HepG2 (cell line): ENCODE data around the gene CHCHD1. TPM values are rescaled to one million over a fixed set of nuclear protein-coding genes. Genes with fewer than 3 reads are reported as not detected.

Experiments used
- AKAP8 ChIP-seq: sonication (generic); formaldehyde crosslinking; IDR thresholded peaks from 2 replicates; pipeline ENCODE4 v1.5.1; 2020; ENCODE audit warnings: mild to moderate bottlenecking, missing genetic modification reagents
- CBFB ChIP-seq: sonication (generic); formaldehyde crosslinking; IDR thresholded peaks from 2 replicates; pipeline ENCODE4 v1.4.0; 2020; ENCODE audit warnings: missing genetic modification reagents
- CEBPZ ChIP-seq: IDR thresholded peaks from 2 replicates; pipeline ENCODE4 v1.6.1; 2012; ENCODE audit warnings: low read length, improper control_type of control experiment
- CREM ChIP-seq, 2 experiments: sonication (generic) in 1 of 2; formaldehyde crosslinking in 1 of 2; IDR thresholded peaks; 2 replicates each; pipeline versions ENCODE4 v1.4.0 to v1.6.1; 2016 to 2020; ENCODE audit warnings: antibody characterized with exemption in 1 of 2, mild to moderate bottlenecking in 1 of 2, missing genetic modification reagents in 1 of 2
- FOXA1 ChIP-seq, 2 experiments: fragments of 450-650 bp in 1 of 2; sonication (generic) in 1 of 2; formaldehyde crosslinking in 1 of 2; IDR thresholded peaks; 2 replicates each; pipeline versions ENCODE4 v1.4.0 to v1.6.1; 2016 to 2020; ENCODE audit warnings: missing genetic modification reagents in 1 of 2
- GTF3A ChIP-seq: sonication (generic); formaldehyde crosslinking; conservative IDR thresholded peaks from 2 replicates; pipeline ENCODE4 v1.4.0; 2020; ENCODE audit warnings: mild to moderate bottlenecking, missing genetic modification reagents
- GZF1 ChIP-seq: sonication (generic); formaldehyde crosslinking; IDR thresholded peaks from 2 replicates; pipeline ENCODE4 v1.5.1; 2020; ENCODE audit warnings: mild to moderate bottlenecking, missing genetic modification reagents
- IRF2 ChIP-seq: IDR thresholded peaks from 2 replicates; pipeline ENCODE4 v1.6.1; 2018; ENCODE audit warnings: missing genetic modification reagents, missing compliant biosample characterization
- JUN ChIP-seq: sonication (generic); formaldehyde crosslinking; IDR thresholded peaks from 2 replicates; pipeline ENCODE4 v1.4.0; 2020; ENCODE audit warnings: mild to moderate bottlenecking, missing genetic modification reagents
- KDM2A ChIP-seq: sonication (generic); formaldehyde crosslinking; IDR thresholded peaks from 2 replicates; pipeline ENCODE4 v1.4.0; 2020; ENCODE audit warnings: low read depth, missing genetic modification reagents, borderline replicate concordance
- MLXIP ChIP-seq: sonication (generic); formaldehyde crosslinking; IDR thresholded peaks from 2 replicates; pipeline ENCODE4 v1.9.0; 2021; ENCODE audit warnings: missing genetic modification reagents, borderline replicate concordance
- MTF2 ChIP-seq: sonication (generic); formaldehyde crosslinking; IDR thresholded peaks from 2 replicates; pipeline ENCODE4 v1.5.0; 2020; ENCODE audit warnings: missing genetic modification reagents, borderline replicate concordance
- MXD4 ChIP-seq: IDR thresholded peaks from 2 replicates; pipeline ENCODE4 v1.6.1; 2016; ENCODE audit warnings: mild to moderate bottlenecking, missing biosample characterization, missing genetic modification reagents
- NCOA5 ChIP-seq: sonication (generic); formaldehyde crosslinking; IDR thresholded peaks from 2 replicates; pipeline ENCODE4 v1.4.0; 2020; ENCODE audit warnings: missing genetic modification reagents
- NFIC ChIP-seq: IDR thresholded peaks from 2 replicates; pipeline ENCODE4 v1.6.1; 2012; ENCODE audit warnings: mild to moderate bottlenecking, low read length, inconsistent platforms
- RCOR2 ChIP-seq: IDR thresholded peaks from 2 replicates; pipeline ENCODE4 v1.6.1; 2016; ENCODE audit warnings: missing biosample characterization, missing genetic modification reagents
- ZMAT5 ChIP-seq: sonication (generic); formaldehyde crosslinking; IDR thresholded peaks from 2 replicates; pipeline ENCODE4 v1.5.0; 2020; ENCODE audit warnings: mild to moderate bottlenecking, low read depth, missing genetic modification reagents, borderline replicate concordance
- ZMYM3 ChIP-seq: sonication (generic); formaldehyde crosslinking; IDR thresholded peaks from 2 replicates; pipeline ENCODE4 v1.5.1; 2020; ENCODE audit warnings: mild to moderate bottlenecking, missing genetic modification reagents
- ZMYM4 ChIP-seq: sonication (generic); formaldehyde crosslinking; IDR thresholded peaks from 2 replicates; pipeline ENCODE4 v1.8.1; 2023; ENCODE audit warnings: mild to moderate bottlenecking, missing genetic modification reagents
- ZNF101 ChIP-seq: sonication (generic); formaldehyde crosslinking; IDR thresholded peaks from 2 replicates; pipeline ENCODE4 v1.4.0; 2020; ENCODE audit warnings: mild to moderate bottlenecking, low read depth, missing genetic modification reagents, borderline replicate concordance
- ZNF260 ChIP-seq: sonication (generic); formaldehyde crosslinking; IDR thresholded peaks from 2 replicates; pipeline ENCODE4 v1.4.0; 2020; ENCODE audit warnings: missing genetic modification reagents, low read depth, mild to moderate bottlenecking, borderline replicate concordance
- ZNF274 ChIP-seq: sonication (generic); formaldehyde crosslinking; IDR thresholded peaks from 2 replicates; pipeline ENCODE4 v1.5.1; 2020; ENCODE audit warnings: mild to moderate bottlenecking, missing genetic modification reagents
- ZNF546 ChIP-seq: sonication (generic); formaldehyde crosslinking; conservative IDR thresholded peaks from 2 replicates; pipeline ENCODE4 v1.8.1; 2023; ENCODE audit warnings: mild to moderate bottlenecking, missing genetic modification reagents
- ZNF564 ChIP-seq: sonication (generic); formaldehyde crosslinking; IDR thresholded peaks from 2 replicates; pipeline ENCODE4 v1.8.1; 2023; ENCODE audit warnings: mild to moderate bottlenecking, missing genetic modification reagents
- ZNF605 ChIP-seq: sonication (generic); formaldehyde crosslinking; IDR thresholded peaks from 2 replicates; pipeline ENCODE4 v1.8.0; 2022; ENCODE audit warnings: mild to moderate bottlenecking, missing genetic modification reagents
- ZNF607 ChIP-seq: sonication (generic); formaldehyde crosslinking; IDR thresholded peaks from 2 replicates; pipeline ENCODE4 v1.5.1; 2020; ENCODE audit warnings: missing genetic modification reagents, mild to moderate bottlenecking, borderline replicate concordance
- ZNF713 ChIP-seq: sonication (generic); formaldehyde crosslinking; IDR thresholded peaks from 2 replicates; pipeline ENCODE4 v1.4.0; 2020; ENCODE audit warnings: mild to moderate bottlenecking, missing genetic modification reagents
- polyA plus RNA-seq, 8 experiments: library from polyadenylated mRNA; depleted of rRNA in 3 of 8; stranded (reverse) in 7 of 8; unstranded in 1 of 8; fragments of >200 nt; fragmentation: Illumina TruSeq in 4 of 8; extraction: Trizol in 4 of 8; gene quantifications; 2 replicates each; pipeline versions ENCODE4 v1.2.1 to v1.2.3, GENCODE V29; 2011 to 2016; ENCODE audit warnings: low read depth in 4 of 8, missing spikeins in 1 of 8, mixed read lengths in 1 of 8; ENCODE audit not compliant: insufficient read depth in 1 of 8
- total RNA-seq, 5 experiments: library from RNA; depleted of rRNA; stranded (reverse); fragments of >200 nt; fragmentation: Illumina TruSeq; extraction: Trizol; gene quantifications; 2 replicates each; pipeline ENCODE4 v1.2.3, GENCODE V29; 2016; ENCODE audit warnings: low read depth in 1 of 5

The CHCHD1 gene
- total and polyA plus RNA-seq, 2 of the 13 experiments (the other 11 are each of a cell fraction or from before 2014, with no cell fraction given): 36.9 to 71.2 TPM

GRCh38 chr10:73785211-73785720 lies 3.4 kb downstream of the CHCHD1 start, which contains the start of gene ZSWIM8 (continued):
- TF ChIP-seq MLXIP (no peak), ZMAT5 (CRISPR knock-in tag) (no peak), IRF2 (0 out of 2 replicates have a peak, but pooled peaks have one; percentile 23), GTF3A (CRISPR knock-in tag) (no peak), ZNF546 (no peak), AKAP8 (no peak), JUN (CRISPR knock-in tag) (no peak), ZNF607 (CRISPR knock-in tag) (no peak), ZNF274 (CRISPR knock-in tag) (no peak), CEBPZ (no peak), CBFB (no peak), MTF2 (CRISPR knock-in tag) (no peak), NFIC (no peak), ZNF564 (CRISPR knock-in tag) (no peak), GZF1 (no peak), ZMYM4 (CRISPR knock-in tag) (no peak), FOXA1 (IDR thresholded peaks at IDR 0.05) (no peak), FOXA1 (CRISPR knock-in tag; IDR thresholded peaks at IDR 0.05) (peak; percentile 68), ZNF605 (no peak), ZNF713 (CRISPR knock-in tag) (no peak), MXD4 (CRISPR knock-in tag) (no peak; the same call in 1 of the 2 replicates), ZNF101 (CRISPR knock-in tag) (no peak), NCOA5 (CRISPR knock-in tag) (no peak), ZMYM3 (CRISPR knock-in tag) (no peak), ZNF260 (CRISPR knock-in tag) (no peak), CREM (IDR thresholded peaks at IDR 0.05) (peak; percentile 92), CREM (CRISPR knock-in tag; IDR thresholded peaks at IDR 0.05) (no peak), RCOR2 (no peak), KDM2A (peak; percentile 86)
